ENCODE measurements around the gene MMRN2. TPM values are rescaled to one million over a fixed set of nuclear protein-coding genes. Genes with fewer than 3 reads are reported as not detected.
"Not testable (repeated sequence)": the region's sequence is repeated elsewhere in the genome, so short reads cannot be mapped to it uniquely, and the experiment has no call there.

The MMRN2 gene
- total and polyA plus RNA-seq, 7 donors: 0.92 to 23.3 (median 8.6) TPM

GRCh38 chr10:86954681-86955500 is 2.5 kb downstream of the MMRN2 start:
- intact Hi-C loops (cut with DNase I): no loop called here
- 84% methylated on average over 13 of the region's 13 CpGs for WGBS, 2 donors
- H3K4me1 ChIP-seq: peaks cover 0 to 41% (median 34%) of the 10 kb centered on the region in 4 donors

DNA sequence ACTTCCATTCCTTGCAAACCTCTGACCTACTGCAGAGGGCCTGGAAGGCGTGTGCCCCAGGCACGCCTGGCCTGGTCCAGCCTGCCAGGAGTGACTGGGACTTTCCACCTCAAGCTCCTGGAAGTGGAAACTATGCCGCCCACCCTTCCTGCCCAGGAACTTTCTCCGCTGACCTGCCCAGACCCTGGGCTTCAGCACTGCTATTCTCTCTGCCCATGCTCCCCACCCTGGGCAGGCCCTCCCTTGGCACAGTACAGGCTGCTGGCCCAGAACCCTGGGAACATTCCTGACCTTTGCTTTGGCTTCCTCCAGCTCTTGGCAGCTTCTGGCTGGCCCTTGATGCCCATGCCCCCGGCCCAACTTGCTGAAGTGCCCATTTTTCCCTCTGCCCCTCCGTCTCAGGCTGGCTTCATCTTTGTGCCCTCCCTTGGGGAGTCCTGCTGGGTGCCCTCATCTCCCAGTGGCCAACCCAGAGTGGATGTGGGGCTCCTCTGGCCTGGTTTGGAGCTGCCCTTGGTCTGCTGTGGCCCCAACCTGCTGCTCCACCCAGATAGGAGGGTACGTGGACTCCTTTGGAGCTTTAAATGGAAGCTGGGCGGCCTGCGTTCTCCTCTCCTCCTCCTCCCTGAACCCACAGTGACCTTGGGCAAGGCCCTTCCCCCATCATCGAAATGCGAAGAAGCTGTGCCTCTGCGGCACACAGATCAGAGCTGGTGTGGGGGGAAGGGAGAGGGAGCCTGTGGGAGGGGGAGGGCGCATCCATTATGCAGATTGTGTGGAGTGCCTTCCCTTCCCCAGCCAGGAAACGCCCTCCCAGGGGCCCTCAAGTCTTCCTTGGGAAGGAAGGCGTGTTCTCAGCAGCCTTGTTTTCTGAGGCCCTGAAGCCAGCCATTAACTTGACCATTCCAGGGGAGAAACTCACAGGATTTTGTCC is 3.4 kb downstream of the MMRN2 start:
- Histone ChIP-seq H3K4me1 (peaks cover 0 to 32% (median 28%) of the 10 kb centered on the region in 4 donors), H3K9me3 (no peaks in the 10 kb centered on the region), H3K27ac (peak overlapping the region; percentile 63 to 77 (median 68)), H3K27me3 (no peaks in the 10 kb centered on the region), H3K36me3 (no peaks in the 10 kb centered on the region), H3K4me3 (no peak overlapping the region)
- 78 to 83% methylated on average over 15 of the region's 15 CpGs for WGBS, 2 donors
- TF ChIP-seq POLR2A (IDR thresholded peaks at IDR 0.05) (no peak), POLR2AphosphoS5 (IDR thresholded peaks at IDR 0.05) (peak in 3 of 4 donors; percentile 22 to 53 (median 29))
- TF ChIP-seq, protein P1, sequence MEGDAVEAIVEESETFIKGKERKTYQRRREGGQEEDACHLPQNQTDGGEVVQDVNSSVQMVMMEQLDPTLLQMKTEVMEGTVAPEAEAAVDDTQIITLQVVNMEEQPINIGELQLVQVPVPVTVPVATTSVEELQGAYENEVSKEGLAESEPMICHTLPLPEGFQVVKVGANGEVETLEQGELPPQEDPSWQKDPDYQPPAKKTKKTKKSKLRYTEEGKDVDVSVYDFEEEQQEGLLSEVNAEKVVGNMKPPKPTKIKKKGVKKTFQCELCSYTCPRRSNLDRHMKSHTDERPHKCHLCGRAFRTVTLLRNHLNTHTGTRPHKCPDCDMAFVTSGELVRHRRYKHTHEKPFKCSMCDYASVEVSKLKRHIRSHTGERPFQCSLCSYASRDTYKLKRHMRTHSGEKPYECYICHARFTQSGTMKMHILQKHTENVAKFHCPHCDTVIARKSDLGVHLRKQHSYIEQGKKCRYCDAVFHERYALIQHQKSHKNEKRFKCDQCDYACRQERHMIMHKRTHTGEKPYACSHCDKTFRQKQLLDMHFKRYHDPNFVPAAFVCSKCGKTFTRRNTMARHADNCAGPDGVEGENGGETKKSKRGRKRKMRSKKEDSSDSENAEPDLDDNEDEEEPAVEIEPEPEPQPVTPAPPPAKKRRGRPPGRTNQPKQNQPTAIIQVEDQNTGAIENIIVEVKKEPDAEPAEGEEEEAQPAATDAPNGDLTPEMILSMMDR (IDR thresholded peaks at IDR 0.05): no peak
- DNase-seq: peak; percentile 67
- intact Hi-C loops (cut with DNase I): no loop called here

More at GRCh38 chr10:86954681-86955500, 2.5 kb downstream of the MMRN2 start:
- H3K36me3 ChIP-seq: no peaks in the 10 kb centered on the region
- DNase-seq: peak; percentile 62
- TF ChIP-seq POLR2A (IDR thresholded peaks at IDR 0.05) (no peak), EP300 (IDR thresholded peaks at IDR 0.05) (no peak), POLR2AphosphoS5 (IDR thresholded peaks at IDR 0.05) (no peak)
- TF ChIP-seq, protein P1 (IDR thresholded peaks at IDR 0.05): no peak
- H3K27ac ChIP-seq: peak overlapping the region; percentile 63 to 77 (median 68)
- no peaks in the 10 kb centered on the region for H3K9me3 ChIP-seq
- no peaks in the 10 kb centered on the region for H3K27me3 ChIP-seq
- H3K4me3 ChIP-seq: peak overlapping the region in 2 of 4 donors; percentile 15 to 28

DNA sequence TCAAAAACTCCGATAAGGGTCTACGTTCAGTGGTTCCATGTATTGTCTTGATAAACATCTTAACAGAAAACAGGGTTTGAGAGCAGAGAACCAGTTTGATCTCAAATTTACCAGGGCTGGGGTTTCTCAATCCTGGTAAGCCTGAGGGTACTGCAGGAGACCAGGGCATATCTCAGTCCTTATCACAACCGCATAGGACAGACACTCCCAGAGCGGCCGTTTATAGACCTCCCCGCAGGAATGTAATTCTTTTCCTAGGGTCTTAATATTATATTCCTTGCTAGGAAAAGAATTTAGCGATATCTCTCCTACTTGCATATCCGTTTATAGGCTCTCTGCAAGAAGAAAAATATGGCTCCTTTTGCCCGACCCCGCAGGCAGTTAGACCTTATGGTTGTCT is 4.7 kb downstream of the MMRN2 start:
- DNase-seq; intact Hi-C loops (cut with DNase I); H3K27me3 ChIP-seq; H3K36me3 ChIP-seq; H3K4me3 ChIP-seq; H3K9me3 ChIP-seq: not testable (repeated sequence)
- peak overlapping the region in 1 of 4 donors; percentile 77 for H3K27ac ChIP-seq
- WGBS, 2 donors: 96 to 98% methylated on average over 10 of the region's 10 CpGs
- peaks cover 0 to 23% (median 17%) of the 10 kb centered on the region in 4 donors for H3K4me1 ChIP-seq

DNA sequence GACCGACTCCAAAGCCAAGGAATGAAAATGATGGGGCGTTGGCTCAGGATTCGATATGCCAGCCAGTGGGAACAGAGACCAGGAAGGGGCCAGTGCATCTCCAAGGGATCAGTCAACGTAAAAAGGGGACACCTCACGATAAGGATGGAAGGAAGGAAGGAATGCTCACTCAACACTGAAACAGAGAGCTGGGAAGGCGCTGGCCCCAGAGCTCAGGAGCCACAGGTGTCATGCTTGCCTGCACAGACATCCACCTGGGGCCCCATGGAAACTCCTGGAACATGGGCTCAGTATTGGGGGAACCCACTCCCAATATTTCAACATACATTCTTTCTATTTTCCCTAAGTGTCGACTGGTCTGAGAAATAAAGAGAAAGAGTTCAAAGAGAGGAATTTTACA is 5.3 kb downstream of the MMRN2 start:
- TF ChIP-seq POLR2A (IDR thresholded peaks at IDR 0.05): no peak
- no peak for TF ChIP-seq POLR2AphosphoS5 (IDR thresholded peaks at IDR 0.05)
- no peak for TF ChIP-seq EP300 (IDR thresholded peaks at IDR 0.05)
- TF ChIP-seq, protein P1 (IDR thresholded peaks at IDR 0.05): no peak
- intact Hi-C loops (cut with DNase I): no loop called here
- no peaks in the 10 kb centered on the region for H3K9me3 ChIP-seq
- H3K36me3 ChIP-seq: no peaks in the 10 kb centered on the region
- H3K27ac ChIP-seq: no peak overlapping the region
- H3K4me1 ChIP-seq: peaks cover 0 to 23% (median 17%) of the 10 kb centered on the region in 4 donors
- H3K27me3 ChIP-seq: peaks cover 0 to under 1% (median 0%) of the 10 kb centered on the region in 3 donors
- DNase-seq: peak; percentile 41
- WGBS, 2 donors: 86 to 97% methylated on average over 7 of the region's 7 CpGs
- no peak overlapping the region for H3K4me3 ChIP-seq

Data from sigmoid colon (tissue), 7 donors.